Skeletal muscle tissue (tissue), 4 donors: ENCODE measurements around the gene SOX6. TPM values are rescaled to one million over a fixed set of nuclear protein-coding genes. Genes with fewer than 3 reads are reported as not detected.

Experiments used
- H3K27ac ChIP-seq: one replicate; pipeline ENCODE4 v1.7.0; 2013; ENCODE audit warnings: mild to moderate bottlenecking, low read depth, low read length, inconsistent platforms
- H3K27me3 ChIP-seq, 3 donors: one replicate each; pipeline ENCODE4 v1.7.0; 2013; ENCODE audit warnings: low read length in 3 of 3; ENCODE audit not compliant: control insufficient read depth in 3 of 3, insufficient read depth in 3 of 3
- H3K36me3 ChIP-seq, 3 donors: one replicate each; pipeline ENCODE4 v1.7.0; 2013; ENCODE audit warnings: low read length in 3 of 3; ENCODE audit not compliant: control insufficient read depth in 3 of 3, insufficient read depth in 3 of 3
- H3K4me1 ChIP-seq, 3 donors: one replicate each; pipeline ENCODE4 v1.7.0; 2013; ENCODE audit warnings: low read length in 3 of 3, mild to moderate bottlenecking in 3 of 3; ENCODE audit not compliant: control insufficient read depth in 3 of 3, insufficient read depth in 3 of 3
- H3K4me3 ChIP-seq, 3 donors: one replicate each; pipeline ENCODE4 v1.7.0; 2013; ENCODE audit warnings: low read length in 3 of 3
- H3K9ac ChIP-seq, 3 donors: one replicate each; pipeline ENCODE4 v1.7.0; 2013; ENCODE audit warnings: low read length in 3 of 3, mild to moderate bottlenecking in 3 of 3, moderate library complexity in 2 of 3, low read depth in 1 of 3
- H3K9me3 ChIP-seq, 3 donors: one replicate each; pipeline ENCODE4 v1.7.0; 2013; ENCODE audit warnings: low read length in 3 of 3; ENCODE audit not compliant: control insufficient read depth in 3 of 3
- total RNA-seq: library from RNA; depleted of rRNA; stranded (reverse); fragments of >200 nt; gene quantifications from one replicate; pipeline ENCODE4 v1.2.3, GENCODE V29; 2014
- donor health status: Osteomylitis.

Gene SOX6
- total RNA-seq, 1 donor from 2014 or later = 50.1 TPM

DNA sequence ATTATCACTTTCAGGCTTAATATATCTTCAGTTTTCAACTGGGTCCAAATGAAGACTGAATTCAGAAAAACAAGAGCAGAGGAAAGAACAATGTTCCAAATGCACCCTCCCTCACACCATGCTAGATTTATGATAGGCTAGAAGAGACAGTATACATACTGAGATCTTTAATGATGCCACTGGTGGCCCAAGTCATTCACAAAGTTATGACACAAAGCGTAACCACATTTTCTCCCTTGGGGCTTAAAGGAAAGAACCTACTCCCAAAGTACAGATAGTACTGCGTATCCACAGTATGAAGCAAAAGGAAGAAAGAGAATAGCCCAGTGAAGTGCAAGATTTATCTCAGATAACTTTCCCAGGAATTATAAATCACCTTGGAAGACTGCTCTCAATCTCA, 10.9 kb upstream of the SOX6 start:
- peaks cover 0 to 2% (median 0%) of the 10 kb centered on the region in 3 donors for H3K4me1 ChIP-seq

DNA sequence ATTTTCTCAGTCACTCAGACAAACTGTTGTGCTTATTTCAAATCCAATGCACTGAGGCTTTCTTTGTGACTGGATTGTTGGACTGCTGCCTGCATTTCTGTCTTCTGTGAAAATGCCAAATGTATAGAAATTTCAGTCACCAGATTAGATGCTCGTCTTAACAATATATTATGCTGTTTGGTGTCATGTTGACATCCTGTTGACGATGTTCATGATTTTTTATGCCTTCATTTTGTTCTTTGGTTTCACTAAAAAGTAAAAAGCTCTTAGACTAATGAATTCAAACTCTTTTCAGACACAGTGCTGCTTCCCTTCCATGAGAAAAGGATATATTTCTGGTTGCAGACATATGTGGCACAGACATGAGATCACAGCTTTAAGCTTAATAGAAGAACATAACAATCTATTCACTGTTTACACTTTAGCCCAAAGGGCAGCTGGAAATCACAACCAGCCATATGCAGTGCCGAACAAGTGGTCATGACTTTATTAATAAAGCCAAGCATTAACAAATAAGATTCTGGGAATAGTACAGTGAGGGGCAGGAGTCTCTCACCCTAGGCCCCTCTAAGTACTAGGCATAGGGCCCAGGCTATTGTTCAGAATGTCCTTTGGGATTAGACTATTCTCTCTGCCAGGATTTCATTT, 9.4 kb upstream of the SOX6 start:
- Histone ChIP-seq H3K27ac (no peak overlapping the region), H3K27me3 (no peaks in the 10 kb centered on the region), H3K9ac (no peak overlapping the region), H3K36me3 (no peaks in the 10 kb centered on the region), H3K4me1 (peaks cover 0 to 2% (median 0%) of the 10 kb centered on the region in 3 donors), H3K9me3 (no peaks in the 10 kb centered on the region), H3K4me3 (no peak overlapping the region)

More for the DNA sequence above, 10.9 kb upstream of the SOX6 start:
- H3K9ac ChIP-seq = no peak overlapping the region
- no peaks in the 10 kb centered on the region for H3K36me3 ChIP-seq
- no peaks in the 10 kb centered on the region for H3K27me3 ChIP-seq
- H3K4me3 ChIP-seq = no peak overlapping the region
- no peak overlapping the region for H3K27ac ChIP-seq
- no peaks in the 10 kb centered on the region for H3K9me3 ChIP-seq

DNA sequence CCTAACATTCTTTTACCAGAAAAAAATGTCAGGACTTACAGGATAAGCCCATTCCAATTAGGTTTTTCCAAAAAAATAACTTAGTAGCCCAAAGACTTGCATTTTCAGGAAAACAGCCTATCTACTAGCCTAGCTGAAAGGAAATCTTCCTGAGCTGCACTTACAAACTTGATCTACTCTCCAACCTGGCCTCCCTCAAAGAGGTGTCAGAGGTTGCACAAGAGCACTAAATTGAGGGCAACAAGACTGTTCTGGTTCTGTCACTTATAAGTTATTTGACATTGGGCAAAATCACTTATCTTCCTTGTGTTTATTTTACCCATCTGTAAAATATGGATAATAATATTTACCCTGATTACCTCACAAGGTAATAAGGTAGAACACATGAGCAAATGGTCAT, 7.9 kb upstream of the SOX6 start:
- Histone ChIP-seq H3K27me3 (no peaks in the 10 kb centered on the region), H3K9ac (no peak overlapping the region), H3K36me3 (no peaks in the 10 kb centered on the region), H3K9me3 (no peaks in the 10 kb centered on the region), H3K27ac (no peak overlapping the region), H3K4me3 (no peak overlapping the region), H3K4me1 (peaks cover 0 to 2% (median 0%) of the 10 kb centered on the region in 3 donors)

DNA sequence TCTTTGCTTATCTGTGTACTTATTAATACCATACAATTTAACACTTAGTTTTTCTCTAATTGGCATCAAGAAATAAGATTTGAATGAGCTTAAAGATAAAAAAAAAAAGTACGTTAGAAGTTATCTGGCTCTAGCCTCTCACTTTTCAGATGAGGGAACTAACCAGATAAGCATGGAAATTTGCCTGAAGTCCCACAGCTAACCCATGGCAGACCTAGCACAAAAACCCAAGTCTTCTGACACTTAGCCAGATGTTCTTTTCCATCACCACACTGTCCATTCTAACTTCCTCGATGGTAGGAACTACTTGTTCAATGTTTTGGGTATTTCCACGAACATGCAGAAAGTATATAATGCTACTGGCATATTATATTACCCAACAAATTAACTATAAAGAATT, 7.4 kb upstream of the SOX6 start:
- Histone ChIP-seq H3K27ac (no peak overlapping the region), H3K4me1 (peaks cover 0 to 2% (median 0%) of the 10 kb centered on the region in 3 donors), H3K9ac (no peak overlapping the region), H3K36me3 (no peaks in the 10 kb centered on the region), H3K4me3 (no peak overlapping the region), H3K9me3 (no peaks in the 10 kb centered on the region), H3K27me3 (no peaks in the 10 kb centered on the region)

DNA sequence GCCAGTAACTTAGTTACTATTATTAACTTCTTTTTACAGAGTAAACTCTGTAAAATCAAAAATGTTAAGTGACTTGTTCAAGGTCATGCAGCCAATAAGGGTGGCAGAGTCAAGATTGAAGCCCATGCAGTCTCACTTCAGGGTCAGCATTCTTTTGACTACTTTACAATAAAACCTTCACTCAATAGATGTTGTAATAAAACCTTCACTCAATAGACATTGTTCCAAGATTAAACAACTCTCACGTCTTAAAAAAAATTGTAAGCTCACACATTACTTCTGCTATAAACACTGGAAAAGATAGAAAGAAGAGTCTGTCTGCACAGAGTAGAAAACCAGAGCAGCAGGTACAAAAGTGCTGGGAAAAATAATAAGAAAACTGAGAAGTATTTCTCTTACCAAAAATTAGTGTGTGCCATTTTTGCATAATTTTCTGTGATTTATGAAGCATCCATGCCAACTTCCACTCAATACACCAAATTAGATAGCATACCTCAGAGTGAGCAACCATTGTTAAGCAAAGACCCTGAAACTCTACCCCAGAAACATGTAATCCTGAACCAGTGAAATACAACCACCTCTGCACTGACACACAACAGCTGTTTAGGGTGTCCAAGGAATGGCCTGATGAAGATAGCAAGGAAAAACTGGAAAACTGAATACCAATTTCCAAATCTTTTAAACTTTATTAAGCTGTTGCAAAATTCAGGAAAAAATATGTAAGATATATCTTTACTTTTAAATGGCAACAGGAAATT, 4.9 kb upstream of the SOX6 start:
- H3K27ac ChIP-seq = no peak overlapping the region
- no peaks in the 10 kb centered on the region for H3K27me3 ChIP-seq
- no peaks in the 10 kb centered on the region for H3K9me3 ChIP-seq
- H3K4me3 ChIP-seq = no peak overlapping the region
- no peaks in the 10 kb centered on the region for H3K36me3 ChIP-seq
- H3K9ac ChIP-seq = no peak overlapping the region
- H3K4me1 ChIP-seq = peaks cover 8 to 13% (median 9%) of the 10 kb centered on the region in 3 donors

DNA sequence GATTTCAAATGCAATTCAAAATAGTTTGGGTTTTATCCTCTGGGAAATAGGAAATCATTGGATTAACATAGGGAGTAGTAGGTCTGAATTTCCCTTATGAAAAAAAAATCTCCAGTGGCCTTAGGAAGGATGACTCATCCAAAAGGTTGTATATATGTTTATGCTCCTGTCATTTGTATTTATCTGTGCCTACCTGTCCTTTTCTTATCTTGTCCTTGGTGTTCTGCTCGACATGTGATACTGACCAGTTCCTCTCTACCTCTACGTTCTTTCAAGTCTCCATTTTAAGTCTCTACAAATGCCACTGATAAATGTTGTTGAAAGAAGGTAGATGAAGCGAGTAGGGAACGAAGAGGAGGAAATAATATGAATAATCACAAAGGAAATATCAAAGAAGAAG, 3.0 kb upstream of the SOX6 start:
- Histone ChIP-seq H3K36me3 (no peaks in the 10 kb centered on the region), H3K4me3 (no peak overlapping the region), H3K27me3 (no peaks in the 10 kb centered on the region), H3K9me3 (no peaks in the 10 kb centered on the region), H3K27ac (no peak overlapping the region), H3K9ac (no peak overlapping the region), H3K4me1 (peaks cover 12 to 19% (median 13%) of the 10 kb centered on the region in 3 donors)

DNA sequence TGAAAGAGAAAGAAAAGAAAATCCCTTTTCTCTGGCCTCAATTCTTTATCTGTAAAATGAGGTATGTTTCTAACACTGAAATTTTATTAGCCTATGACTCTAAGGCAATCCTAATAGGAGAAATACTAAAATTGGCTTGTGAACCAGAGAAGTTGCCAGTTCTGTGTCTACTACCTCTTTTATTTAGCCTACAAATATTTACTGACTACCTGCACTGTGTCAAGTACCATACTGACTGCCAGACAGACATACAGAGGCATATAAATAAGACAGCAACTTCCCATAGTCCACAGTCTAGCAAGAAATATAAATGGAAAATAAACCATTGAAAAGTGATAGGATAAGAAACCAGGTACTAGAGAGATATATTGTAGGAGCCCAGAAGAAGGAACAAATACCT, 2.4 kb upstream of the SOX6 start:
- no peak overlapping the region for H3K27ac ChIP-seq
- H3K36me3 ChIP-seq = no peaks in the 10 kb centered on the region
- H3K4me1 ChIP-seq = peaks cover 12 to 19% (median 13%) of the 10 kb centered on the region in 3 donors
- no peak overlapping the region for H3K4me3 ChIP-seq
- H3K27me3 ChIP-seq = no peaks in the 10 kb centered on the region
- H3K9me3 ChIP-seq = no peaks in the 10 kb centered on the region
- H3K9ac ChIP-seq = no peak overlapping the region

DNA sequence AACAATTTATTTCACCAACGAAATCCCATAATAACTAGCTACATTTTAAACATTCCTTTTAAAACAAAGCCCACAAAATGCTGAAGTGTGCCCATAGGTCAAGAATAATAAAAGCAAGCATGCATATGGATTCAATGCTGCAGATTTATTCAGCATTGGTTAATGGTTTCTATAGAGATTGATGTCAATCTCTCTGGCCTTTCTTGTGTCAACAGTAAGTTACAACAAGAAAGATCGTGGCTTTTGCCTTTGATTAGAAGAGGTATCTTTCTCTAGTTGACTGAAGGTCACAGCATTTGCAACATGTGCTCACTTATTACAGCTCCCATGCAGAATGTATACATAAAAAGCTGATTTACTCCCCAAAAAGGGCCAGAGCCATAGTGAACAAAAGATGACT, 1.4 kb upstream of the SOX6 start:
- no peak overlapping the region for H3K27ac ChIP-seq
- H3K4me3 ChIP-seq = no peak overlapping the region
- H3K9ac ChIP-seq = no peak overlapping the region
- no peaks in the 10 kb centered on the region for H3K36me3 ChIP-seq
- H3K9me3 ChIP-seq = no peaks in the 10 kb centered on the region
- no peaks in the 10 kb centered on the region for H3K27me3 ChIP-seq
- H3K4me1 ChIP-seq = peaks cover 12 to 19% (median 13%) of the 10 kb centered on the region in 3 donors

DNA sequence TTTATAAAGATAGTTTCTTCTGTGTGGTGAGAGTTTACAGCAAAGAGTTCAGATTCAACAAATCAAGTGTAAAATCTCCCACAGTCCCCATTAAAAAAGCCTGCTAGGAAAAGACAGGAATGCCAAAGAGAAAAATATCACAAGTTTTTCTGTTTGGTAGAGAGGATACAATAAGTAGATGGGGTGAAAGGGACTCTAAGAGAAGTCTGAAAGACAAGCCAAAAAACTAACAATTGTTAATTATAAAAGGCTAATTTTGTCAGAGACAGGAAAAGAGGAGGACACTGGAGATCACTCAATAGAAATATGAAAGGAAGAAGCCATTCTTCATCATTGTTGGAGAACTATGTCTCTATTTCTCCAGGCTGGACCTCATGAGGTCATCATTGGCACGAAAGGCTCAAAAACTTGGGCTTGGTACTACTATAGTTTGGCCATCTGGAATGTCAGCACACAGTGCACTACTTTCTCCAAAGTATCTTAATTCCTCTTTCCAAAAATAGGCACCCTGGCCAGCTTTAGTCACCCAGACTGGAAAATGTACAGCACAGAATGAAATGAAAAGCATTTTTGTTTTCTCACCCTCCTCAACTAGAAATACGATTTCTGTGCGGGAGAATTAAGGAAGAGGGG, 531 bp upstream of the SOX6 start:
- Histone ChIP-seq H3K27ac (peak overlapping the region; percentile 41), H3K27me3 (no peaks in the 10 kb centered on the region), H3K4me1 (peaks cover 12 to 19% (median 13%) of the 10 kb centered on the region in 3 donors), H3K4me3 (peak overlapping the region in 1 of 3 donors; percentile 18), H3K9me3 (no peaks in the 10 kb centered on the region), H3K36me3 (no peaks in the 10 kb centered on the region), H3K9ac (peak overlapping the region in 1 of 3 donors; percentile 15)

DNA sequence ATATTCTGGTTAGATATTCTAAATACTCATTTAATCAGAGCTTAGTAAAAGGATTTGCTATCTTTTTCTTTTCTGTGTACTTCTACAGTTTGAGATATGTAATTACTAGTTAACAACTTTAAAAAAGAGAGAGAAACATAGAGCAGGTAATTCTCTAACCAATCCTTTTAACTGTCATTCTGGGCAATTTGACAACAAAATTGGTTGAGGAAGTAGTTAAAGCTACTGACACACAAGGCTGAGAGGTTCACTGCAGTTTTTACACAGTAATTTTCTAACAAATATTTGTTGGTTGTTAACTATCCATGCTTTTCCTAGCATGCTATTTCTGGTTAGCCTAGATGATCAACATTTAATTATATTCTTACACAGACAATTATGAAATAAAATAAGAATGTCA, 3.6 kb downstream of the SOX6 start:
- Histone ChIP-seq H3K4me3 (no peak overlapping the region), H3K27ac (peak overlapping the region; percentile 21), H3K9ac (peak overlapping the region in 1 of 3 donors; percentile 43), H3K9me3 (no peaks in the 10 kb centered on the region), H3K4me1 (peaks cover 12 to 19% (median 13%) of the 10 kb centered on the region in 3 donors), H3K27me3 (no peaks in the 10 kb centered on the region), H3K36me3 (no peaks in the 10 kb centered on the region)
